HG02610 (cell line): ENCODE data around the gene CREB5.

Experiments used
- ATAC-seq: cut with Tn5 transposase; IDR thresholded peaks from one replicate; pipeline ENCODE4 v1.9.1; 2021; ENCODE audit warnings: mild to moderate bottlenecking, moderate library complexity; ENCODE audit not compliant: unreplicated experiment

CREB5 gene

DNA sequence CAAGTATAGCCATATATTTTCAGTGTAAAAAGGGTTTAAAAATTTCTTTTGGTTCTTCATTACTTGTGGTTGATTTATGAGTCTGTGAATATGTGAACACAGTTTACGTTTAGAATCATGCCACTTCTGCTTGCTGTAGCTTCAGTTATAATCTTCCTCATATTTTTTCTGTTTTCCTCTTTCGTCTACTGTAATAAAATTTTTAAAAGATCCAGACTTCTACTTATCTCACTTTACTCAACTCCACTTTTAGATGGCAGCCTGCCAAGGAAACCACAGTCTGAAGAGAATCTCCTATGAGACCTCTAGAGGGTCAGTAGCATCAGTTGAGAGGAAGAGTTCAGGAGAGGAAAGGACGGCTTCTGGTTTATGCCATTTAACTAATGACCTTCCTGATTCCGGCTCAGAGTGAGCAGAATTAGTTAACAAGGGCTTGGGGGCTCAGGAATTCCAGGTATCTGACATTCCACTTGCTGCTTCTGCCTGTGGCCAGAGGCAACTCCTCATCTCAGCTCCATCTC, 21.4 kb downstream of the CREB5 start:
- no peak for ATAC-seq

DNA sequence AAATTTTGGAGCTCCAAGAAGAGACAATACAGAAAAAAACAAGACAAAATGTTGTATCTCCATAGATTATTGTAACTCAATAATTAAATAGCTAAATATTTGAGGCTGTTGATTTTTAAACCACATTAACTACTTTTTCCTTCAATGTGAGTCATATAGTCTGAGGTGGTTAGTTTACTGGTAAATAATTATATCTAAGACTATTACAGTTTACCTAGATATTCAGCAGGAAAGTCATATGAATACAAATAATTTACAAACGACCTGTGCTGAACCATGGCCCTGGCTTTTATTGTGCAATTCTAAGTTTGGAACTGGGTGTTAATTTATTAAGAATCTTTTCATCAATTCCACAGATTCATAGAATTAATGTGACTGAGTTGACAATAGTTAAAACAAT, 22.2 kb downstream of the CREB5 start:
- no peak for ATAC-seq

DNA sequence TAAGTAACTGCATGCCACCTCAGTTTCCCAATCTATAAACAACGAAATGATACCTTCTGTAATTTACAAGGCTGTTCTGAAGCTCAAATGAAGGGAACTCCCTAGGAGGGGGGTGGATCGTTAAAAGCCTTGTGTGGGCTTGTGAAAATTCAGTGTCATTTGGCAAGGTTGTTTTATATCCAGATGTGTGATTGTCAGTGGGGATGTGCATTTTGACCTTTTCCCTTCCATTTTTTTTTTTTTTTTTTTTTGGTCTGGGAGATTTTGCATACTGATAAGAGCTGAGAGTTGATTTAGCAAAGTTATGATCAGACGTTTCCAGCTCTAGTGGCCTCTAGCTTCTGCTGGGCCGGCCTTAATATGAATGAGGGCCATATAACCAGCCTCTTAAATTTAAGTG, 22.8 kb downstream of the CREB5 start:
- no peak for ATAC-seq

DNA sequence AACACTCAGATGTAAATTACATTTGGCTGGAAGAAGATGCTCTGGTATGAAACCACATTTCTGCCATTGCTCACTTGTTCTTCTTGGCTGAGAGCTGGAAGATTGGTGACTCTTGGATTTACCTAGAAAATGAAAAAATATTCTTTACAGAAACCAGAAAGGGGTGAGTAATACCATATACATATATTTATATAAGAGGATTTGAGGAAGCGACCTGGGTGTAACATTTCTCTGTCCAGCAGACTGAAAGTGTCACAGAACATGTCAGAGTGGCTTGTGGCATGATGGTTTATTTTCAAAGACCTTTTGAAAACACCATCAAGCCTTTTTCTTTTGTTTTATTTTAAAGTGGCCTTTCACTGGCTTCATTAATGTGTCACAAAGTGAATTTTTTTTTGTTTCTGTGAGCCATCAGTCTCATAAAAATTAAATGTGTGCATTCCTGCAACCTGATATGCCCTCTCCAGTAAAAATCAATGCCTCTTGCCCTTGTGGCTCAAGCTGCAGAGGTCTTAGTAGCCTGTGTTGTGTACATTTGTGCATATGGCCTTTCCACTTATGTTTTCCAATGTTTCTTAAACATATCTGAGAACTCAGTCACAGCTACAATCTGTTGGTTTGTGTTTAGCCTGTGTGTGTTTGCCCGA, 23.5 kb downstream of the CREB5 start:
- ATAC-seq: no peak

DNA sequence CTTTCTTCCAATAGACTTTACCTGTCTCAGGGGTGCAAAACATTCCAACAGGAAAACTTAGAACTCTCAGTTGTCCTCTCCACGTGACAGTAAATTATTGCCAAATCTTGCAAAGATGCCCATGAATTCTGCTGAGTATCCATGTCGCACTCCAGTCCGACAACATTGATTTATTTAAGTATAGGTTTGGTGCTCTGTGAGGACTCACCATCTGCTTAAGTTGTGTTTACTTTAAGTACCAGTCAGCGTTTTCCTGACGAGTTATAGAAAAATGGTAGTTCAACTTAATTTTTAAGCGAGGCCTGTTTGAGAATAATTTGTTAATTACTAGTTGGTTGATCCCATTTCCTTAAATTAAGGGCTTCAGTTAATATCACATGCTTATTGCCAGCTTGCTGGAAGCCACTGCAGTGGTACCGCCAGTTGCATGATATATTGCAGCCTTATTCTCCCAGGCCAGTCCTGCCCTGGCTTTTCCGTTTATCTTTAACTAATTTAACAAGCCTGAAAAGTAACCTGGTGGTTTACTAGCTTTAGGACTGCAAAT, 27.8 kb downstream of the CREB5 start:
- ATAC-seq: no peak

- peak; percentile 89 for ATAC-seq
These were observed 30.5 kb downstream of the CREB5 start for GRCh38 chr7:28442540-28443420.

- no peak for ATAC-seq
These were observed 33.8 kb downstream of the CREB5 start for GRCh38 chr7:28446131-28446530.

DNA sequence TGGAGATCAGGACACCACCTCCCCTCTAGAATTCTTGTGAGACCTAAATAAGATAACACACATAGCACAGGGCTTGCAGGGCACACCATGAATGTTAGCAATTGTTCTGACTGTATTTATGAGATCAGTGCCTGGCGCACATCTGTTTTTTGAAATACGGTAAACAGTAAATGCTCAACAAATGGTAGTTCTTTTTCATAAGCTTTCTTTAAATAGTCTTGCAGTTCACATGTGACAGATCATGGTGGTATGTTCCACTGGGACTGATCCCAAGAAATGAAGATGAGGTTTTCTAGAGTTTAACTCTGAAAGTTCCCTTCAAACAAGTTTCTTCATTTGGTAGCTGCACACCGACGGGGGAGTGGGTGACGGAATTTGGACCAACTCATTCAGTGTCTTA, 34.8 kb downstream of the CREB5 start:
- no peak for ATAC-seq

- no peak for ATAC-seq
These were observed 36.4 kb downstream of the CREB5 start for GRCh38 chr7:28448708-28449107.

- no peak for ATAC-seq
These were observed 40.4 kb downstream of the CREB5 start for GRCh38 chr7:28452681-28453080.

- ATAC-seq: no peak
These were observed 43.2 kb downstream of the CREB5 start for GRCh38 chr7:28455486-28455885.

DNA sequence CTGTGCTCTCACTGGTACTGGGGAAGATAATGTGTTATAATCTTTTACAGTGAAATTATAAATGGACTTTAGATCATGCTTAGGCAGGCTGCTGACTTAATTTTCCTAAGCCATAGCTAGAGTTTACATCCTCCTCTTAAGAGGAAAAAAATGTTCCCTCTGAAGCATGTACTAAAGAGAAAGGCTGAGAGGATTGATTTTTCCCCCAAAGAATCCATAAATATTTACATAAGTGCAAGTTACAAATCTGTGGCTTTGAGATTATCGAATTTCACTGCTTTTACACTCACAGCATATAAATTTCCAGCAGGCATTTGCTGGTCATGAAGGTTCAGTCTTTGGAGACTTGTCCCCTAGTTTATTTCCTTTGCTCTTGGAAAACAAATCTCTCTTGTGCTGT, 43.7 kb downstream of the CREB5 start:
- ATAC-seq: no peak

- ATAC-seq: no peak
These were observed 46.4 kb downstream of the CREB5 start for GRCh38 chr7:28458732-28459131.

DNA sequence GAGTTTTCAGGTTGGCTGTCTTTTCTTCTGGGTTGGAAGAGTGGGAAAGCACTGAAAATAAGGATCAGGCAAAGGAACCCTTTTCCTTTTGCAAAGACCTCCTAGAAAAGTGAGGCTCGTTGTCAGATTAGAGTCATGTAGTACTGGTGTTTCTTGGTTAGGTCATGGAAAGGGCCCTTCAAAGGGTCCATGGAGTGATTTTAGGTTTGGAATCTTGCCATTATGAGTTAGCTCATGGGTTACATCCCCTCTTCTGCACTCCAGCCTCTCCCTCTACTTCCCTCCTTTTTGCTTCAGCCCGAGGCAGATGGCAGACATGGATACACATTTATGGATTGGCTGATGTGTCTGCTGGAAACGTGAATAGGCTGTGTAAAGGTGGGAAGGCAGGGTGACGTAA, 47.0 kb downstream of the CREB5 start:
- no peak for ATAC-seq

DNA sequence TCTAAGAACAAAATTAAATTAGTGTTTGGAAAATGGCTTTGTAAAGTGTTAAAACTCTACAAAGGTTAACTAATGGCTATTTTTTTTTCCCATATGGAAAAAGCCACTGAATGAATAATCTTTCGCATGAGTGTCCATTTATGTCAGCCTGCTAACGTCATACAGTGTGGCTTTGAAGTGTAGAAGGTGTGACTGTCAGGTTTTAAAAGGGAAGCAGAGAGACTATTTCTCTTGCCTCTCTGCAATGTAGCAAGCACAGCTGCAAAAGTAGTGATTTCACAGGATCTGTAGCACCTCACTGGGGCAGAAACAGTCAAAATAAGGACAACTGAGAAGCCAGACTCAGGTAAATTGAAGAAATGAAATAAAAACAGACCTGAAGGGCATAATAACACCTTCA, 53.4 kb downstream of the CREB5 start:
- no peak for ATAC-seq

GRCh38 chr7:28466341-28466740, 54.0 kb downstream of the CREB5 start:
- ATAC-seq: no peak

DNA sequence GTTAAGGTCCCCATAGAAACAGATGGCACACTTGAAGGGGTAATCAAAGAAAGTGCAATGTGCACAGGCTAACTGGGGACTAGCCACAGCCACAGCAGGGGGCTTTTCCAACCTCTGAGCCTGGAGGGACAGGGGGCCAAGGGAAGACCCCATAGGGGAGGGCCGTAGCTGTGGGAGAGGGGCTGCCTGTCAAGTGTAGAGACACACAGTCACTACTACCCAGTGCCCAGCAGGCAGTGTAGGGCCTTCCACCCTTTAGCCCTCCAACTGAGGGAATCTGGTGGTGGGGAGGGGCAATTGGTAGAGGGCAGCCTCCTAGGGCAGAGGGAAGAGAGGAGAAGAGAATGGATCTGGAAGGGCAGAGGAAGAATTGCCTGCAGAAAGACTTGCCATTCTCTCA, 54.6 kb downstream of the CREB5 start:
- ATAC-seq: no peak

DNA sequence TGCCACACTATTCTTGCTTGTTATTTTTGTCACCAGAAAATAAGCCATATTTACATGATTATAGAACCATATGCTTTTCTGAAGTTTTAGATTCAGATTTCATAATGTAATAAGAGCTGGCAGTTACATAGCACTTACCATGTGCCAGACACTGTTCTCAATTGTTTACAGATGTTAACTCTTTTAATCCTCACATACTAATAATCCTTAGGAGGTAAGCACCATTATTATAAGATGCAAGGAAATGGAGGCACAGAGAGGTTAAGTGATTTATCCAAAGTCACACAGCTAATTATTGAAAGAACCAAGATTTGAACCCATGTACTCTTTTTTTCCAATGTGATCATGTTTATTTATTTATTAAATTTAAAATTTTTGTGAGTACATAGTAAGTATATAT, 57.2 kb downstream of the CREB5 start:
- no peak for ATAC-seq

- no peak for ATAC-seq
These were observed 58.0 kb downstream of the CREB5 start for GRCh38 chr7:28470344-28470743.

DNA sequence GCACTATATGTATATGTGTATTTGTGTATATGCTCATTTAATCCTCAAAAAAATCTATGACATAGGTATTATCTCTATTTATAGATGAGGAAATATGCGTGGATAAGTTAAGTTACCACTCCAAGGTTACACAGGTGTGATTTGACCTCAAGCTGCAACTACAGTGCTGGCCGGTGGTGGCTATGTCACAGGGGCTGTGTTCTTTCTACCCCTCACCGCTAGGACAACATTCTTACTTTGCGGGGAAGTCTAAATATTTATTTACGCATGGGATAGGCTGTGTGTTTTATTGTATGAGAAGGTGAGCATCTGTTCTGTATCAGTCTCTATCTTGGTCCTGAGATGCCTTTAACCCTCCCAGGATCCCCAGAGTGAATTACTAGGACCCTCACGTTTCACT, 60.0 kb downstream of the CREB5 start:
- no peak for ATAC-seq

DNA sequence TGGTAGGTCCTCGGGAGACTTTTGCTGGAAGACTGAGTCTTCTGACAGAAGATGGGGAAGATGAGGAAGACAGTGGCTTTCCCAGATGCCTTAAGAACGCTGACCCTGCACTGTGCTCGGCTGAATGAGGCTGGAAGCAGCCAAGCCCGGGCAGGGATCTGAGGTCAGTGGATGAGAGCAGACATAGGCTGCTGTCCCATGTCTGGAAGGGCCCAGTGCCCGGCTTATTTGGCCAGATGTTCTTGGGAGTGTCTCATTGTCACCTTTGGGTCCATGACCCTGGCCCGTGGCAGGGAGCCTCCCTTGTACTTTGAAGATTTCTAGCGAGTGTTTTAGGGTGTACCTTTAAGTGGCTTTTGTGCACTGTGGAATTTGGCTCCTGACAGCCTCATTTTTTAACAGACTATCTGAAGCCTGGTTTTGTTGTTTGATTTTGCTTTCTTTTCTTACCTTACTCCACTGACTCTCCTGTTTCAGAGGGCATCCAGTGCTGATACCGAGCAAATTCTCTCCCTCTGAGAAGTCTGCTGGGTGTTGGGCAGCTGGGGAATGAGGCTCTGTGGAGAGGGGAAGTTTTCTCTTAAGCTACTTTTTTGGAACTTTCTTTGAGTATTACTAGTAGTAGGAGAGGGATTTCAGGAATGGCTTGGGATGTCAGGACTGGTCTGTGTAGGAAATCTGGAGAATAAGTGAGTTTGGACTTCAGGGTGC, 61.4 kb downstream of the CREB5 start:
- no peak for ATAC-seq
